Brain microvascular endothelial cell (primary cell): ENCODE measurements around the gene LRRC57.

Experiments
- DNase-seq: peaks from one replicate; pipeline ENCODE4 v3.0.0-alpha.2; 2020
- H3K27ac ChIP-seq: fragments of 250-450 bp; sonication (Bioruptor Pico); 2 replicates; pipeline ENCODE4 v1.5.1; 2020; ENCODE audit warnings: mild to moderate bottlenecking, moderate library complexity
- H3K27me3 ChIP-seq: fragments of 250-450 bp; sonication (Bioruptor Pico); replicated peaks from 2 replicates; pipeline ENCODE4 v1.5.1; 2020; ENCODE audit warnings: mild to moderate bottlenecking
- H3K36me3 ChIP-seq: fragments of 250-450 bp; sonication (Bioruptor Pico); replicated peaks from 2 replicates; pipeline ENCODE4 v1.5.1; 2020; ENCODE audit warnings: mild to moderate bottlenecking
- H3K4me3 ChIP-seq: 2 replicates; pipeline ENCODE4 v1.5.1; 2011; ENCODE audit warnings: low read depth, mild to moderate bottlenecking, control low read depth, low read length, moderate library complexity
- in situ Hi-C: cut with HindIII; loops from 2 replicates; pipeline ENCODE4 v1.10.0; 2017; ENCODE audit warnings: low sequenced_read_pairs, low pct_ligation_motif_present
- TF ChIP-seq, protein P1 (sequence below): IDR thresholded peaks from 2 replicates; pipeline ENCODE4 v1.5.1; 2011; ENCODE audit warnings: low read depth, mild to moderate bottlenecking, moderate library complexity, low read length, control low read depth, inconsistent platforms; ENCODE audit errors: missing control alignments

LRRC57 gene

DNA sequence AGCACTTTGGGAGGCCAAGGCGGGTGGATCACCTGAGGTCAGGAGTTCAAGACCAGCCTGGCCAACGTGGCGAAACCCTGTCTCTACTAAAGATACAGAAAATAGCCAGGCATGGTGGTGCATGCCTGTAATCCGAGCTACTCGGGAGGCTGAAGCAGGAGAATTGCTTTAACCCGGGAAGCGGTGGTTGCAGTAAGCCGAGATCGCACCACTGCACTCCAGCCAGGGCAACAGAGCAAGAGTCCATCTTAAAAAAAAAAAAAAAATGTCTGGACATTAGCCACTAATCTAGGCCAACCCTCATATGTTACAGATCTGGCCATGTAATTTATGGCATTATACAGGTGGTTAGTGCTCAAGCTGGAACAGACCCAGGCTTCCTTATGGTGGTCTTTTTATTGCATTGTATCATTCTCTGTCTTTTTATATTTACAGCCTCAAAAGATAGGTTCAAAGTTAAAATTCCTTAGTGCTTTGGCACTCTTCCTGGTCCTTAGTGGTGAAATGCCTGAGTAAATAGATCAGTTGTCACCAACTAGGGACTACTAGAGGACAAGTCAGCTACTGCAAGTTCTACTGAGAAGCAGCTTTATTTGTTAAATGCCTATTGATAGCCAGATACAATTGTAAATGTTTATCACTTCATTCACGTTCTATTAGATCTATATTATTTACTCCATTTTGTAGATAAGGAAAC, 42.8 kb upstream of the LRRC57 start:
- H3K27me3 ChIP-seq, result no peaks in the 10 kb centered on the region
- no peaks in the 10 kb centered on the region for H3K36me3 ChIP-seq
- H3K27ac ChIP-seq, result no peak overlapping the region
- in situ Hi-C loops, result no loop called here
- DNase-seq, result peak; percentile 25
- TF ChIP-seq, protein P1, sequence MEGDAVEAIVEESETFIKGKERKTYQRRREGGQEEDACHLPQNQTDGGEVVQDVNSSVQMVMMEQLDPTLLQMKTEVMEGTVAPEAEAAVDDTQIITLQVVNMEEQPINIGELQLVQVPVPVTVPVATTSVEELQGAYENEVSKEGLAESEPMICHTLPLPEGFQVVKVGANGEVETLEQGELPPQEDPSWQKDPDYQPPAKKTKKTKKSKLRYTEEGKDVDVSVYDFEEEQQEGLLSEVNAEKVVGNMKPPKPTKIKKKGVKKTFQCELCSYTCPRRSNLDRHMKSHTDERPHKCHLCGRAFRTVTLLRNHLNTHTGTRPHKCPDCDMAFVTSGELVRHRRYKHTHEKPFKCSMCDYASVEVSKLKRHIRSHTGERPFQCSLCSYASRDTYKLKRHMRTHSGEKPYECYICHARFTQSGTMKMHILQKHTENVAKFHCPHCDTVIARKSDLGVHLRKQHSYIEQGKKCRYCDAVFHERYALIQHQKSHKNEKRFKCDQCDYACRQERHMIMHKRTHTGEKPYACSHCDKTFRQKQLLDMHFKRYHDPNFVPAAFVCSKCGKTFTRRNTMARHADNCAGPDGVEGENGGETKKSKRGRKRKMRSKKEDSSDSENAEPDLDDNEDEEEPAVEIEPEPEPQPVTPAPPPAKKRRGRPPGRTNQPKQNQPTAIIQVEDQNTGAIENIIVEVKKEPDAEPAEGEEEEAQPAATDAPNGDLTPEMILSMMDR, result peak; percentile 23
- no peak overlapping the region for H3K4me3 ChIP-seq

DNA sequence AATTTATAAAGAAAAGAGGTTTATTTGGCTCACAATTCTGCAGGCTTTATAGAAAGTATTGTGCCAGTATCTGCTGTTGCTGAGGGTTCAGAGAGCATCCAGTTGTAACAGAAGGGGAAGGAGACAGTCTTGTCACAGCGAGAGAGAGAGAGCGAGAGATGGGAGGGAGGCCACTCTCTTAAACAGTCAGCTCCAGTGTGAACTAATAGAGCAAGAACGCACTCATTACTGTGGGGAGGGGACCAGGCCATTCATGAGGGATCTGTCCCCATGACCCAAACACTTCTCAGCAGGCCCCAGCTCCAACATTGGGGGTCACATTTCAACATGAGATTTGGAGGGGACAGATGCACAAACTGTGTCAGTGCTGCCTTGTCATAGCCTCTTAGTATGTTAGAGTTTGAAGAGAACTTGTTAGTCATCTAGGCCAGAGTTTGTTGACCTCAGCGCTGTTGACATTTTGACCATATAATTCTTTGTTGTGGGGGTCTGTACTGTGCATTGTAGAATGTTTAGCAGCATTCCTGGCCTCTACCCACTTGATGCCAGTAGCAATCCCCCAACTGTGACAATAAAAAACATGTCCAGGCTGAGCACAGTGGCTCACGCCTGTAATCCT, 42.1 kb upstream of the LRRC57 start:
- Histone ChIP-seq H3K27ac (no peak overlapping the region), H3K36me3 (no peaks in the 10 kb centered on the region), H3K4me3 (no peak overlapping the region), H3K27me3 (no peaks in the 10 kb centered on the region)
- DNase-seq, result no peak
- in situ Hi-C loops, result no loop called here
- TF ChIP-seq, protein P1, result no peak

DNA sequence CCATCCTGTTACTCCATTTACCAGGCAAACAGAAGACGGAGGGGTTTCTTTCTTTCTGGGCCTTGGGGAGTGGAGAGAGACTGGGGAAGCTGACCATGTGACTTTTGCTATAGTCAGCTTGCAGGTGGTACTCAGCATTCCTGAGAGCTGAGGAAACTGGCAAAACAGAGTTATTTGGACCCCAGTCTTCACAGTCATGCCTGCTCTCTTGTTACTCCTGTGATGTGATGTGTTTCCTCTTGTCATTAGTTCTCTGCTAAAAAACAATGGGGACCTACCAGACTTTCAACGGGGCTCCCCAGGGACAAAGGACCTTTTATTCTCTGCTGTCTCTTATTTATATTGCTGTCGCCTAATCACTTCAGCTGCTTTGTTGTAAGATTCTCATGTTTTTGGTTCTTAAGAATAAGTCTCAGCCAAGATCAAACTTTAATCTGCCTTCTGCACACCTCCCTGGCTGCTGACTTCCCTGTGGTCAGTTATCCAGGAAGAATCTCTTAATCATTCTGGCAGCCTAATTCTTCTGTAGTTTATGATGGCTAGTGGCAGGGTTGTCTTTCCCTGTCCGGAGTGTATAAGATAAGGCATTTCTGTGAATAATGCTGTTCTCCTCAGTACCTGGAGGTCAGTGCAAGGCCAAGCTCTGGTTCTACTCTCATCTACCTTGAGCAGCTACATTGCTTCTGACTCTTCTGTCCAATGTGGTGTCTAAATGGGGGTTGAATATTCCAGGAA, 35.6 kb upstream of the LRRC57 start:
- no peak overlapping the region for H3K27ac ChIP-seq
- TF ChIP-seq, protein P1, result no peak
- in situ Hi-C loops, result no loop called here
- DNase-seq, result no peak
- no peak overlapping the region for H3K4me3 ChIP-seq
- no peaks in the 10 kb centered on the region for H3K36me3 ChIP-seq
- H3K27me3 ChIP-seq, result no peaks in the 10 kb centered on the region

DNA sequence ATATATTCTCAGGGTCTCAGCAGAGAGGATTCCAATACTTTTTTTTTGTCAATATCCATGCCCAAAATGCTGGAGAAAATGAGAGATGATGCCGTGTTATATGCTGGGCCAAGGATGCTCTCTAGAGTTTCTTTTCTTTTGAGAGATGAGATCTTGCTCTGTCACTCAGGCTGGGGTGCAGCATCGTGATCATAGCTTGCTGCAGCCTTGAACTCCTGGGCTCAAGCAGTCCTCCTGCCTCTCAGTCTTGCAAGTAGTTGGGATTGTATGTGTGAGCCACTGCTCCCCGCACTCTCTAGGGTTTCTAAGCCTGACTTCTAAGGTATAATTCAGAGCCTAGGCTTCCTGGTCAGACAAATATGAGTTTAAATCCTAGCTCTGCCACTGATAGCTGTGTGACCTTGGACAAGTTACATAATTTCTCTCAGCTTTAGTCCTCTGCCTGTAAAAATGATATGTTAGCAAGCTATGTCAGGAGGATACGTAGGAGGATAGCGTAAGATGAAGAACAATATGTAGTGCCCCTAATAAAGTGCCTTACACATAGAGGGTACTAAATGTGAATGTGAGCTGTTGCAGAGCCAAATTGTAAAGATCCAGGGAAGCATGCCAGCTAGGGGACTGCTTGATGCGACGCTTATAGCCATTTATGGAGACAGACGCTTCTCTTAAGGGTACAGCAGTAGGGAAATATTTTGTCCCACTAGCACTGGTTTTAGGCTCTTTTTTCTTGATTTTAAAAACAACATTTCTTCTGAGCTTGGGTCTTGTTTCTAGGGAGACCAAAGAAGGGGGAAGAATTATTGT, 34.2 kb upstream of the LRRC57 start:
- no peak for DNase-seq
- in situ Hi-C loops, result no loop called here
- no peak overlapping the region for H3K27ac ChIP-seq
- TF ChIP-seq, protein P1, result no peak
- H3K27me3 ChIP-seq, result no peaks in the 10 kb centered on the region
- no peak overlapping the region for H3K4me3 ChIP-seq
- no peaks in the 10 kb centered on the region for H3K36me3 ChIP-seq

DNA sequence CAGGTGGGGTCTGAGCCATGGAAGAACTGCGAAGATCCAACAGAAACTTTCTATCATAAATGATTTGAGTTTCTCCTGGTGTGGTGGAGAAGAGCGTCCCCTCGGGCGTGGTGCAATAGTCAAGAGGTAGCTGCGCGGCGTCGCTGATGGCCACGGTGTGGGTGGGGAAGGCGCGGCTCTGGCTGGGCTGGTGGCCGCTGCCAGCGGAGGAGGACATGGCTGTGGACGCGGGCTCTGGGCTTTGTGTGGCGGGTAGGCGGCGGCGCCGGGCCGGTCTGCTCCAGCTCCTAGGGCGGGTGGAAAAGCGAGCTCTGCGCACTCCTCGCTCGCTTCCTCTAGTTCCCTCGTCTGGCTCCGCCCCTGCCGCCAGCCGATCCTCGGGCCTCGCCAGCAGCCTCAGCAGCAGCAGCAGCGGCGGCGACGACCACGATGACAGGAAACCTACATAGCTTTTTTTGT, 32.7 kb upstream of the LRRC57 start:
- Histone ChIP-seq H3K27ac (no peak overlapping the region), H3K27me3 (no peaks in the 10 kb centered on the region), H3K36me3 (no peaks in the 10 kb centered on the region), H3K4me3 (peak overlapping the region; percentile 63)
- in situ Hi-C loops, result no loop called here
- DNase-seq, result peak; percentile 63
- TF ChIP-seq, protein P1, result peak; percentile 7
